ENCODE results near the gene PELI2.

Gene PELI2

GRCh38 chr14:56219666-56220413 is 101.6 kb downstream of the PELI2 start:
- Histone ChIP-seq H3K27ac (ENCODE audit: low read depth, low read length) (no peak overlapping the region), H3K4me1 (ENCODE audit: insufficient read depth, low read length) (peaks cover 8% of the 10 kb centered on the region; the same call in 1 of the 2 replicates), H3K4me3 (ENCODE audit: low read length) (no peak overlapping the region), H3K9me3 (ENCODE audit: insufficient read depth, low read depth, low read length) (no peaks in the 10 kb centered on the region), H3K9ac (ENCODE audit: low read depth, low read length) (no peak overlapping the region), H3K36me3 (ENCODE audit: insufficient read depth, low read length) (no peaks in the 10 kb centered on the region), H3K27me3 (ENCODE audit: insufficient read depth, low read length) (no peaks in the 10 kb centered on the region)
- 96% methylated on average over 4 of the region's 7 CpGs for WGBS

- H3K27me3 ChIP-seq (ENCODE audit: insufficient read depth, low read length): no peaks in the 10 kb centered on the region
Observed at GRCh38 chr14:56221382-56222128, 103.3 kb downstream of the PELI2 start.

GRCh38 chr14:56224229-56224628 is 106.0 kb downstream of the PELI2 start:
- no peak overlapping the region for H3K27ac ChIP-seq (ENCODE audit: low read depth, low read length)
- H3K27me3 ChIP-seq (ENCODE audit: insufficient read depth, low read length): no peaks in the 10 kb centered on the region
- 88% methylated on average over 1 of the region's 1 CpG for WGBS
- peaks cover 4% of the 10 kb centered on the region; the same call in 1 of the 2 replicates for H3K36me3 ChIP-seq (ENCODE audit: insufficient read depth, low read length)
- H3K9ac ChIP-seq (ENCODE audit: low read depth, low read length): no peak overlapping the region
- H3K9me3 ChIP-seq (ENCODE audit: insufficient read depth, low read depth, low read length): peaks cover 16% of the 10 kb centered on the region
- peaks cover 6% of the 10 kb centered on the region; the same call in 1 of the 2 replicates for H3K4me1 ChIP-seq (ENCODE audit: insufficient read depth, low read length)
- H3K4me3 ChIP-seq (ENCODE audit: low read length): no peak overlapping the region

More at GRCh38 chr14:56221382-56222128, 103.3 kb downstream of the PELI2 start:
- Histone ChIP-seq H3K36me3 (ENCODE audit: insufficient read depth, low read length) (no peaks in the 10 kb centered on the region), H3K27ac (ENCODE audit: low read depth, low read length) (no peak overlapping the region), H3K9ac (ENCODE audit: low read depth, low read length) (no peak overlapping the region), H3K4me1 (ENCODE audit: insufficient read depth, low read length) (peaks cover 8% of the 10 kb centered on the region; the same call in 1 of the 2 replicates), H3K9me3 (ENCODE audit: insufficient read depth, low read depth, low read length) (no peaks in the 10 kb centered on the region), H3K4me3 (ENCODE audit: low read length) (no peak overlapping the region)
- WGBS: 88% methylated on average over 7 of the region's 7 CpGs

- WGBS: 86% methylated on average over 17 of the region's 17 CpGs
- Histone ChIP-seq H3K9ac (ENCODE audit: low read depth, low read length) (no peak overlapping the region), H3K4me3 (ENCODE audit: low read length) (no peak overlapping the region), H3K9me3 (ENCODE audit: insufficient read depth, low read depth, low read length) (peaks cover 16% of the 10 kb centered on the region), H3K27me3 (ENCODE audit: insufficient read depth, low read length) (no peaks in the 10 kb centered on the region), H3K4me1 (ENCODE audit: insufficient read depth, low read length) (0 out of 2 replicates have a peak, but pooled peaks cover under 1% of the 10 kb centered on the region), H3K36me3 (ENCODE audit: insufficient read depth, low read length) (peaks cover 4% of the 10 kb centered on the region; the same call in 1 of the 2 replicates), H3K27ac (ENCODE audit: low read depth, low read length) (no peak overlapping the region)
Observed at GRCh38 chr14:56224691-56225681, 106.8 kb downstream of the PELI2 start.

GRCh38 chr14:56235388-56235787 is 117.2 kb downstream of the PELI2 start:
- H3K9ac ChIP-seq (ENCODE audit: low read depth, low read length): no peak overlapping the region
- no peaks in the 10 kb centered on the region for H3K36me3 ChIP-seq (ENCODE audit: insufficient read depth, low read length)
- H3K4me3 ChIP-seq (ENCODE audit: low read length): no peak overlapping the region
- no peaks in the 10 kb centered on the region for H3K9me3 ChIP-seq (ENCODE audit: insufficient read depth, low read depth, low read length)
- WGBS: 95% methylated on average over 3 of the region's 4 CpGs
- no peak overlapping the region for H3K27ac ChIP-seq (ENCODE audit: low read depth, low read length)
- no peaks in the 10 kb centered on the region for H3K4me1 ChIP-seq (ENCODE audit: insufficient read depth, low read length)
- H3K27me3 ChIP-seq (ENCODE audit: insufficient read depth, low read length): no peaks in the 10 kb centered on the region

GRCh38 chr14:56237398-56237797 is 119.2 kb downstream of the PELI2 start:
- Histone ChIP-seq H3K27ac (ENCODE audit: low read depth, low read length) (no peak overlapping the region), H3K36me3 (ENCODE audit: insufficient read depth, low read length) (no peaks in the 10 kb centered on the region), H3K4me3 (ENCODE audit: low read length) (no peak overlapping the region), H3K9ac (ENCODE audit: low read depth, low read length) (no peak overlapping the region), H3K27me3 (ENCODE audit: insufficient read depth, low read length) (no peaks in the 10 kb centered on the region), H3K4me1 (ENCODE audit: insufficient read depth, low read length) (no peaks in the 10 kb centered on the region), H3K9me3 (ENCODE audit: insufficient read depth, low read depth, low read length) (no peaks in the 10 kb centered on the region)
- 95% methylated on average over 2 of the region's 2 CpGs for WGBS

GRCh38 chr14:56241461-56241860 is 123.2 kb downstream of the PELI2 start:
- H3K9ac ChIP-seq (ENCODE audit: low read depth, low read length): no peak overlapping the region
- no peaks in the 10 kb centered on the region for H3K27me3 ChIP-seq (ENCODE audit: insufficient read depth, low read length)
- no peaks in the 10 kb centered on the region for H3K4me1 ChIP-seq (ENCODE audit: insufficient read depth, low read length)
- no peak overlapping the region for H3K4me3 ChIP-seq (ENCODE audit: low read length)
- 96% methylated on average over 6 of the region's 6 CpGs for WGBS
- H3K27ac ChIP-seq (ENCODE audit: low read depth, low read length): no peak overlapping the region
- no peaks in the 10 kb centered on the region for H3K9me3 ChIP-seq (ENCODE audit: insufficient read depth, low read depth, low read length)
- H3K36me3 ChIP-seq (ENCODE audit: insufficient read depth, low read length): no peaks in the 10 kb centered on the region

- H3K4me1 ChIP-seq (ENCODE audit: insufficient read depth, low read length): no peaks in the 10 kb centered on the region
- no peak overlapping the region for H3K9ac ChIP-seq (ENCODE audit: low read depth, low read length)
- H3K9me3 ChIP-seq (ENCODE audit: insufficient read depth, low read depth, low read length): no peaks in the 10 kb centered on the region
- no peak overlapping the region for H3K27ac ChIP-seq (ENCODE audit: low read depth, low read length)
- H3K27me3 ChIP-seq (ENCODE audit: insufficient read depth, low read length): no peaks in the 10 kb centered on the region
- WGBS: 59% methylated on average over 2 of the region's 2 CpGs
- no peaks in the 10 kb centered on the region for H3K36me3 ChIP-seq (ENCODE audit: insufficient read depth, low read length)
- no peak overlapping the region for H3K4me3 ChIP-seq (ENCODE audit: low read length)
Observed at GRCh38 chr14:56243110-56243509, 124.9 kb downstream of the PELI2 start.

GRCh38 chr14:56244138-56244789 is 126.1 kb downstream of the PELI2 start:
- Histone ChIP-seq H3K36me3 (ENCODE audit: insufficient read depth, low read length) (no peaks in the 10 kb centered on the region), H3K4me1 (ENCODE audit: insufficient read depth, low read length) (no peaks in the 10 kb centered on the region), H3K9me3 (ENCODE audit: insufficient read depth, low read depth, low read length) (no peaks in the 10 kb centered on the region), H3K4me3 (ENCODE audit: low read length) (no peak overlapping the region), H3K27me3 (ENCODE audit: insufficient read depth, low read length) (no peaks in the 10 kb centered on the region), H3K27ac (ENCODE audit: low read depth, low read length) (no peak overlapping the region), H3K9ac (ENCODE audit: low read depth, low read length) (no peak overlapping the region)
- WGBS: 94% methylated on average over 5 of the region's 5 CpGs

GRCh38 chr14:56247495-56248200 is 129.4 kb downstream of the PELI2 start:
- H3K27ac ChIP-seq (ENCODE audit: low read depth, low read length): no peak overlapping the region
- 94% methylated on average over 3 of the region's 5 CpGs for WGBS
- H3K9ac ChIP-seq (ENCODE audit: low read depth, low read length): no peak overlapping the region
- no peak overlapping the region for H3K4me3 ChIP-seq (ENCODE audit: low read length)
- no peaks in the 10 kb centered on the region for H3K4me1 ChIP-seq (ENCODE audit: insufficient read depth, low read length)
- no peaks in the 10 kb centered on the region for H3K27me3 ChIP-seq (ENCODE audit: insufficient read depth, low read length)
- no peaks in the 10 kb centered on the region for H3K36me3 ChIP-seq (ENCODE audit: insufficient read depth, low read length)
- no peaks in the 10 kb centered on the region for H3K9me3 ChIP-seq (ENCODE audit: insufficient read depth, low read depth, low read length)

All from HUES64 (cell line).